Liver (tissue), 9 donors: ENCODE measurements around the gene TMEM91. TPM values are rescaled to one million over a fixed set of nuclear protein-coding genes. Genes with fewer than 3 reads are reported as not detected.

Experiments
- DNase-seq: peaks from one replicate; pipeline ENCODE4 v3.0.0-alpha.2; 2017; ENCODE audit warnings: low spot score
- H3K27ac ChIP-seq, 2 donors: one replicate each; pipeline ENCODE4 v1.7.0; 2013; ENCODE audit warnings: inconsistent platforms in 2 of 2, low read length in 2 of 2, control low read depth in 1 of 2, low read depth in 1 of 2, mild to moderate bottlenecking in 1 of 2
- H3K27me3 ChIP-seq, 4 donors: one replicate each; pipeline versions ENCODE4 v1.6.1 to v1.7.0; 2013; ENCODE audit warnings: low read length in 3 of 4, inconsistent platforms in 1 of 4, mild to moderate bottlenecking in 1 of 4, moderate library complexity in 1 of 4; ENCODE audit not compliant: control insufficient read depth in 4 of 4, insufficient read depth in 4 of 4
- H3K36me3 ChIP-seq, 4 donors: one replicate each; pipeline versions ENCODE4 v1.6.1 to v1.7.0; 2013; ENCODE audit warnings: low read length in 3 of 4, mild to moderate bottlenecking in 3 of 4, low read depth in 1 of 4, moderate library complexity in 1 of 4; ENCODE audit not compliant: control insufficient read depth in 4 of 4, insufficient read depth in 3 of 4
- H3K4me1 ChIP-seq, 4 donors: one replicate each; pipeline versions ENCODE4 v1.6.1 to v1.7.0; 2013; ENCODE audit warnings: low read length in 3 of 4, mild to moderate bottlenecking in 3 of 4, moderate library complexity in 1 of 4; ENCODE audit not compliant: control insufficient read depth in 4 of 4, insufficient read depth in 4 of 4
- H3K4me3 ChIP-seq, 3 donors: one replicate each; pipeline versions ENCODE4 v1.6.1 to v1.7.0; 2013; ENCODE audit warnings: low read length in 3 of 3, control low read depth in 1 of 3, low read depth in 1 of 3, mild to moderate bottlenecking in 1 of 3
- H3K9ac ChIP-seq, 2 donors: one replicate each; pipeline ENCODE4 v1.7.0; 2013; ENCODE audit warnings: low read length in 2 of 2, mild to moderate bottlenecking in 2 of 2, moderate library complexity in 2 of 2, control low read depth in 1 of 2, low read depth in 1 of 2
- H3K9me3 ChIP-seq, 4 donors: one replicate each; pipeline versions ENCODE4 v1.6.1 to v1.7.0; 2013; ENCODE audit warnings: low read length in 3 of 4; ENCODE audit not compliant: control insufficient read depth in 4 of 4
- EGR1 ChIP-seq, 2 donors: IDR thresholded peaks; 2 replicates each; pipeline ENCODE4 v1.6.1; 2016 to 2018; ENCODE audit warnings: antibody characterized with exemption in 2 of 2, low read depth in 2 of 2
- HNF4A ChIP-seq, 2 donors: conservative IDR thresholded peaks; 2 replicates each; pipeline ENCODE4 v1.6.1; 2016; ENCODE audit warnings: antibody characterized with exemption in 2 of 2, mild to moderate bottlenecking in 2 of 2
- HNF4G ChIP-seq: IDR thresholded peaks from 2 replicates; pipeline ENCODE4 v1.6.1; 2016; ENCODE audit warnings: antibody characterized with exemption
- NR2F2 ChIP-seq: IDR thresholded peaks from 2 replicates; pipeline ENCODE4 v1.6.1; 2016; ENCODE audit warnings: antibody characterized with exemption
- RAD21 ChIP-seq, 2 donors: IDR thresholded peaks; 2 replicates each; pipeline ENCODE4 v1.6.1; 2016; ENCODE audit warnings: antibody characterized with exemption in 2 of 2, mild to moderate bottlenecking in 2 of 2
- SP1 ChIP-seq: IDR thresholded peaks from 2 replicates; pipeline ENCODE4 v1.6.1; 2018; ENCODE audit warnings: antibody characterized with exemption, mild to moderate bottlenecking
- WGBS: extraction: QIAGEN DNeasy Blood & Tissue Kit; methylation state at CpG from one replicate; pipeline ENCODE4 v1.1.7; 2013; 5-methylcytosine and 5-hydroxymethylcytosine counted together
- polyA plus RNA-seq, 2 donors: library from polyadenylated mRNA; stranded (reverse) in 1 of 2; unstranded in 1 of 2; fragments of 200-250 nt in 1 of 2; fragments of >200 nt in 1 of 2; fragmentation: Nextera tagmentation in 1 of 2; extraction: Ambion mirVana in 1 of 2; gene quantifications; one replicate each; pipeline versions ENCODE4 v1.2.1 to v1.2.3, GENCODE V29; 2013 to 2015
- total RNA-seq, 2 donors: library from RNA; depleted of rRNA; stranded (reverse); fragments of >200 nt; gene quantifications; one replicate each; pipeline ENCODE4 v1.2.3, GENCODE V29; 2014
- TF ChIP-seq, protein P1 (sequence below): IDR thresholded peaks from 2 replicates; pipeline ENCODE4 v1.6.1; 2016; ENCODE audit warnings: antibody characterized with exemption
- TF ChIP-seq, protein P2 (sequence below): fragments of 150-350 bp; IDR thresholded peaks from 2 replicates; pipeline ENCODE4 v1.5.1; 2017; ENCODE audit warnings: improper control_type of control experiment, low read depth, low read length; ENCODE audit not compliant: missing input control
- TF ChIP-seq, protein P3 (sequence below): IDR thresholded peaks from 2 replicates; pipeline ENCODE4 v1.6.1; 2016; ENCODE audit warnings: antibody characterized with exemption, mild to moderate bottlenecking
- donor health status: healthy.
- donor health status: healthy.
- donor health status: healthy.
- donor health status: healthy.
- donor health status: healthy.

Gene TMEM91
- total and polyA plus RNA-seq, 4 donors: 1.6 to 4.0 (median 2.9) TPM

DNA sequence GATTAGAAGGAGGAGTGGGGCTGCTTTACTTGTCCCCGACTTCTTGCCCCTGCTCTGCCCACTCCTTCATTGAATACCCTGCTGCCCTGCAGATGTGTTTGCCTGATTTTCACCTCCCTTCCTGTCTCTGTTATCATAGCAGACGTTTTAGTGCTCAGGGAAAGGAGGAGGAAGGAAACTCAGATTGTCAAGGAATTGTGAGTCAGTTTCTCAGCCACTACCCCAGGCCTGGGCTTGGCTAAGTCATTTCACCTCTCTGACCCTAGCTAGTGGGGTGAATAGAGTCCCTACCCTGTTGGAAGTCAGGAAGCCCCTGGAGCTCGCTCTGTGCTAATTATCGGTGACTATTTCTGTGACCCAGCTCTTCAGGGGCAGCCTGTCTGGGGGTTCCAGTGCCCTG, 25.1 kb downstream of the TMEM91 start:
- Histone ChIP-seq H3K4me3 (no peak overlapping the region), H3K36me3 (peaks cover 0 to 4% (median 0%) of the 10 kb centered on the region in 4 donors), H3K27ac (no peak overlapping the region), H3K27me3 (no peaks in the 10 kb centered on the region), H3K9me3 (no peaks in the 10 kb centered on the region), H3K9ac (no peak overlapping the region), H3K4me1 (peaks cover 2 to 25% (median 17%) of the 10 kb centered on the region in 4 donors)
- no peak for DNase-seq
- TF ChIP-seq NR2F2 (peak; percentile 20), EGR1 (IDR thresholded peaks at IDR 0.05; ENCODE audit: low read depth in 2 of 2) (no peak)
- 78% methylated on average over 4 of the region's 4 CpGs for WGBS

DNA sequence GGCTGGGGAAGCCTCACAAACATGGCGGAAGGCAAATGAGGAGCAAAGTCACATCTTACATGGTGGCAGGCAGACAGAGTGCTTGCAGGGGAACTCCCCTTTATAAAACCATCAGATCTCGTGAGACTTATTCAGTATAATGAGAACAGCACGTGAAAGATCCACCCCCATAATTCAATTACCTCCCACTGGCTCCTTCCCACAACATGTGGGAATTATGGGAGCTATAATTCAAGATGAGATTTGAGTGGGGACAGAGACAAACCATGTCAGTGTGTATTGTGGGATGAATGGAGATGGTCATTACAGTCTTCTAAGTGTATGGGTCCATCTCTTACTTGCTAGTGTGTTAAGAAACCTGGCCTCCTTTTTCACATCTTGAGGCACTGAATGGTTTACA, 25.7 kb downstream of the TMEM91 start:
- no peak overlapping the region for H3K4me3 ChIP-seq
- peaks cover 0 to 4% (median 0%) of the 10 kb centered on the region in 4 donors for H3K36me3 ChIP-seq
- H3K9ac ChIP-seq: no peak overlapping the region
- H3K27ac ChIP-seq: no peak overlapping the region
- H3K4me1 ChIP-seq: peaks cover 2 to 24% (median 16%) of the 10 kb centered on the region in 4 donors
- no peaks in the 10 kb centered on the region for H3K27me3 ChIP-seq
- H3K9me3 ChIP-seq: no peaks in the 10 kb centered on the region
- DNase-seq: no peak
- 87% methylated on average over 3 of the region's 3 CpGs for WGBS
- no peak for TF ChIP-seq HNF4G
- TF ChIP-seq, protein P1, sequence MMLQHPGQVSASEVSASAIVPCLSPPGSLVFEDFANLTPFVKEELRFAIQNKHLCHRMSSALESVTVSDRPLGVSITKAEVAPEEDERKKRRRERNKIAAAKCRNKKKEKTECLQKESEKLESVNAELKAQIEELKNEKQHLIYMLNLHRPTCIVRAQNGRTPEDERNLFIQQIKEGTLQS: no peak
- no peak for TF ChIP-seq NR2F2
- TF ChIP-seq RAD21 (IDR thresholded peaks at IDR 0.05): no peak
- TF ChIP-seq, protein P2, sequence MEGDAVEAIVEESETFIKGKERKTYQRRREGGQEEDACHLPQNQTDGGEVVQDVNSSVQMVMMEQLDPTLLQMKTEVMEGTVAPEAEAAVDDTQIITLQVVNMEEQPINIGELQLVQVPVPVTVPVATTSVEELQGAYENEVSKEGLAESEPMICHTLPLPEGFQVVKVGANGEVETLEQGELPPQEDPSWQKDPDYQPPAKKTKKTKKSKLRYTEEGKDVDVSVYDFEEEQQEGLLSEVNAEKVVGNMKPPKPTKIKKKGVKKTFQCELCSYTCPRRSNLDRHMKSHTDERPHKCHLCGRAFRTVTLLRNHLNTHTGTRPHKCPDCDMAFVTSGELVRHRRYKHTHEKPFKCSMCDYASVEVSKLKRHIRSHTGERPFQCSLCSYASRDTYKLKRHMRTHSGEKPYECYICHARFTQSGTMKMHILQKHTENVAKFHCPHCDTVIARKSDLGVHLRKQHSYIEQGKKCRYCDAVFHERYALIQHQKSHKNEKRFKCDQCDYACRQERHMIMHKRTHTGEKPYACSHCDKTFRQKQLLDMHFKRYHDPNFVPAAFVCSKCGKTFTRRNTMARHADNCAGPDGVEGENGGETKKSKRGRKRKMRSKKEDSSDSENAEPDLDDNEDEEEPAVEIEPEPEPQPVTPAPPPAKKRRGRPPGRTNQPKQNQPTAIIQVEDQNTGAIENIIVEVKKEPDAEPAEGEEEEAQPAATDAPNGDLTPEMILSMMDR: no peak
- no peak for TF ChIP-seq HNF4A (conservative IDR thresholded peaks at IDR 0.05)
- TF ChIP-seq SP1: no peak
- TF ChIP-seq, protein P3, sequence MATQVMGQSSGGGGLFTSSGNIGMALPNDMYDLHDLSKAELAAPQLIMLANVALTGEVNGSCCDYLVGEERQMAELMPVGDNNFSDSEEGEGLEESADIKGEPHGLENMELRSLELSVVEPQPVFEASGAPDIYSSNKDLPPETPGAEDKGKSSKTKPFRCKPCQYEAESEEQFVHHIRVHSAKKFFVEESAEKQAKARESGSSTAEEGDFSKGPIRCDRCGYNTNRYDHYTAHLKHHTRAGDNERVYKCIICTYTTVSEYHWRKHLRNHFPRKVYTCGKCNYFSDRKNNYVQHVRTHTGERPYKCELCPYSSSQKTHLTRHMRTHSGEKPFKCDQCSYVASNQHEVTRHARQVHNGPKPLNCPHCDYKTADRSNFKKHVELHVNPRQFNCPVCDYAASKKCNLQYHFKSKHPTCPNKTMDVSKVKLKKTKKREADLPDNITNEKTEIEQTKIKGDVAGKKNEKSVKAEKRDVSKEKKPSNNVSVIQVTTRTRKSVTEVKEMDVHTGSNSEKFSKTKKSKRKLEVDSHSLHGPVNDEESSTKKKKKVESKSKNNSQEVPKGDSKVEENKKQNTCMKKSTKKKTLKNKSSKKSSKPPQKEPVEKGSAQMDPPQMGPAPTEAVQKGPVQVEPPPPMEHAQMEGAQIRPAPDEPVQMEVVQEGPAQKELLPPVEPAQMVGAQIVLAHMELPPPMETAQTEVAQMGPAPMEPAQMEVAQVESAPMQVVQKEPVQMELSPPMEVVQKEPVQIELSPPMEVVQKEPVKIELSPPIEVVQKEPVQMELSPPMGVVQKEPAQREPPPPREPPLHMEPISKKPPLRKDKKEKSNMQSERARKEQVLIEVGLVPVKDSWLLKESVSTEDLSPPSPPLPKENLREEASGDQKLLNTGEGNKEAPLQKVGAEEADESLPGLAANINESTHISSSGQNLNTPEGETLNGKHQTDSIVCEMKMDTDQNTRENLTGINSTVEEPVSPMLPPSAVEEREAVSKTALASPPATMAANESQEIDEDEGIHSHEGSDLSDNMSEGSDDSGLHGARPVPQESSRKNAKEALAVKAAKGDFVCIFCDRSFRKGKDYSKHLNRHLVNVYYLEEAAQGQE: no peak

DNA sequence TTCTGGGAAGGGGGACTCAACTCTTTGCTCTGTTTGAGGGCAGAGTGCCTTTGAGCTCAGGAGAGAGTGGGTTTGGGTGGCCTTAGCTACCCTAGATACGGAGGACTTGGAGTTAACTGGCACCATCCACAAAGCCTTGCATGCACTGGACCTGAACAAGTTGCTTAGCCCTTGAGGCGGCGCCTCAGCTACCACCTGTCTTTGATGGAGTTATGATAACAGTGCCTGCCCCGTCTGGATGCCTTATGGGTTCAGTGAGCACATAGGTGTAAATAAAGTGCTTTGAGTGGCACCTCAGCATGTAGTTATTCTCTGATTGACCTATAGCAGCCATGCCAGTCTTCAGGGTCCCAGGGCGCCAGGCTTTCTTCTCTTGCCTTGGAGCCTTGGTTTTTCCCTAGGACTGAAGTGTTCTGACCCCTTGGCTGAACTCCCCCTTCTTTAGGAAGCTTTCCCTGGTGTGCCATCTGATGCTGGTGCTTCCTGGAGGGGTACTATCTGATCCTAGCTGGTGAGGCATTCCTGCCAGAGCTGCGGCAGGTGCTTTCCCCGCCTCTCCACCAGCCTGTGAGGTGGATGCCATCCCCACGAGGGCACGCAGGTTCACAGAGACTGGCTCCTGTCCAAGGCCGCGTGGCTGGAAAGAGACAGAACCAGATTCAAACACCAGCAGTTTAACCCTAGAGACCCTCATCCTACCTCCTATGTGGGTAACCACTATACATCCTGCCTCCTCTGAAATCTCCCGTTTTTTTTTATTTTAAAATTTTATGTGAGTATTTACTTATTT, 27.0 kb downstream of the TMEM91 start:
- Histone ChIP-seq H3K27me3 (no peaks in the 10 kb centered on the region), H3K9ac (no peak overlapping the region), H3K4me1 (peaks cover 1 to 19% (median 14%) of the 10 kb centered on the region in 4 donors), H3K4me3 (no peak overlapping the region), H3K9me3 (no peaks in the 10 kb centered on the region), H3K27ac (no peak overlapping the region), H3K36me3 (peaks cover 0 to 4% (median 0%) of the 10 kb centered on the region in 4 donors)
- TF ChIP-seq EGR1 (IDR thresholded peaks at IDR 0.05; ENCODE audit: low read depth in 2 of 2) (no peak), NR2F2 (no peak), RAD21 (IDR thresholded peaks at IDR 0.05) (no peak), HNF4A (conservative IDR thresholded peaks at IDR 0.05) (no peak)
- WGBS: 63% methylated on average over 12 of the region's 12 CpGs
- DNase-seq: no peak
